HG03520 (cell line): Measurements from ENCODE around the gene FEZ2.
"Not testable (repeated sequence)": the region's sequence is repeated elsewhere in the genome, so short reads cannot be mapped to it uniquely, and the experiment has no call there.

Source experiments
- ATAC-seq: cut with Tn5 transposase; IDR thresholded peaks from one replicate; pipeline ENCODE4 v1.9.1; 2021; ENCODE audit warnings: mild to moderate bottlenecking, moderate library complexity; ENCODE audit not compliant: unreplicated experiment

Gene FEZ2, protein sequence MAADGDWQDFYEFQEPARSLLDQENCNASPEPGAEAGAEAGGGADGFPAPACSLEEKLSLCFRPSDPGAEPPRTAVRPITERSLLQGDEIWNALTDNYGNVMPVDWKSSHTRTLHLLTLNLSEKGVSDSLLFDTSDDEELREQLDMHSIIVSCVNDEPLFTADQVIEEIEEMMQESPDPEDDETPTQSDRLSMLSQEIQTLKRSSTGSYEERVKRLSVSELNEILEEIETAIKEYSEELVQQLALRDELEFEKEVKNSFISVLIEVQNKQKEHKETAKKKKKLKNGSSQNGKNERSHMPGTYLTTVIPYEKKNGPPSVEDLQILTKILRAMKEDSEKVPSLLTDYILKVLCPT

DNA sequence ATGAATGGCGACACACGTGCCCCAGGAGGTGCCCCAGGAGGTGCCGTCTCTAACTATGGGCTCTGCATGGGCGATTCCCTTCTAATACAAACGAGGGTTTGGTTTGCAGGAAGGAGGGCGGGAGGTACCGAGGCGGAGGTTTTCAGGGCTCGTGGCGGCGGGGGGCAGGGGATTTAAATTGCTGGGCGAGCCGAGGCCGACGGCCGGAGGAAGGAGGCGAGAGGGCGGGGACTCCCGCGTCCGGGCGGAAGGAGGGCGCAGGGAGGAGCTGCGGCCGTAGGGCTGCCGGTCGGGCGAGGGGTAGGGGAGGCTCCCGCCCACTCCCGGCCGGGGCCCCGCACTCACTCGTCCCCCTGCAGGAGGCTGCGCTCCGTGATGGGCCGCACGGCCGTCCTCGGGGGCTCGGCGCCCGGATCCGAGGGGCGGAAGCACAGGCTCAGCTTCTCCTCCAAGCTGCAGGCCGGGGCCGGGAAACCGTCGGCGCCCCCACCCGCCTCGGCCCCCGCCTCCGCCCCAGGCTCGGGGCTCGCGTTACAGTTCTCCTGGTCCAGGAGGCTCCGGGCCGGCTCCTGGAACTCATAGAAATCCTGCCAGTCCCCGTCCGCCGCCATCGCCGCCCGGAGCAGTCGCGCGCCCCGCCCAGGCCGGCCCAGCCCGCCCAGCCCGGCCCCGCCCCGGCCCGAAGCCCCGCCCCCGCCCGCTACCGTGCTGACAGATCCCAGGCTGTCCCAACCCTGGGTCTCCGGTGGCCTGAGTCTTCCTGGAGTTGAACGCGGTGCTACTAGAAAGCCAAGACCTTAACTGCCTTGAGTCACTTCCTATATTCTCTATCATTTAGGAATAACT, at the start of gene FEZ2:
Gene FEZ2, minus strand, starts transcription at position 637 of the 846 bp plus-strand sequence. Its CDS starts 26 bp downstream, at position 611.
- peak; percentile 98 for ATAC-seq

DNA sequence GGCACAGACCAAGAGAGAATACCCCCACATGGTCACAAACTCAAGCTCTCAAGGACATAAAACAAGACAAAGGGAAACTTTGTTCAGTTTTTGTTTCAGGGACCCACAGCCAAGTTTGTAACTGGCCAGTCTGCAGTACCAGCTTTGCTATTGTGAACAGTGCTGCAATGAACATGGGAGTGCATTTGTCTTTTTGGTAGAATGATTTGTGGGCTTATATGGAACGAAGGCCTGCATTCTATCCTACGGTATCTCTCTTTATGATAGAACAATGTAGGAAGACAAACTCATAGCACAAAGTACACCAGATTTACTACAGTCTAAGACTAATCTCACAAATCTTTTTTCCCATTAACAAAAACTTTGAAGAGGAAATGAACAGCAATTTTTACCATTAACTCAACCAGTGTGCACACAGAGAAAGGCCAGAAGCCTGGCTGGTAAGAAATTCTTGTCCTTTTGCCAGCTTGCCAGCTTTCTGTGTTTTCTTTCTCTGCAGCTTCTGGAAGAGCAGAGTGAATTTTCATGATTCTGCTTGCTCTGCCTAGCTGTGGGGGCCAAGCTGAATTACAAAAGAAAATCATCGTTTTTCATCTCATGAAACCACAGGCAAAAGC, 37.1 kb upstream of the FEZ2 start:
- ATAC-seq = no peak

DNA sequence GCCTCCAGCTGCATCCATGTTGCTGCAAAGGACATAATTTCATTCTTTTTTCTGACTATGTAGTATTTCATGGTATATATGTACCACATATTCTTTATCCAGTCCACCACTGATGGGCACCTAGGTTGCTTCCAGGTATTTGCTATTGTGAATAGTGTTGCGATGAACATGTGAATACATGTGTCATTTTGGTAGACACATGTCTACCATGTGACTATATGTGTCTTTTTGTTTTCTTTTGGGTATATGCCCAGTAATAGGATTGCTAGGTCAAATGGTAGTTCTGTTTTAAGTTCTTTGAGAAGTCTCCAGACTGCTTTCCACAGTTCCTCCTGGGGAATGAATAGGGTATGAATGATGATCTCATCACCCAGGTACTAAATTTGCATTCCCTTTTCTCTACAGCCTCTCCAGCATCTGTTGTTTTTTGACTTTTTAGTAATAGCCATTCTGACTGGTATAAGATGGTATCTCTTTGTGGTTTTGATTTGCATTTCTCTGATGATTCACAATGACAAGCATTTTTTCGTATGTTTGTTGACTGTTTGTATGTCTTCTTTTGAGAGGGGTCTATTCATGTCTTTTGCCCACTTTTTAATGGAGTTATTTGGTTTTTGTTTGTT, 35.6 kb upstream of the FEZ2 start:
- no peak for ATAC-seq

DNA sequence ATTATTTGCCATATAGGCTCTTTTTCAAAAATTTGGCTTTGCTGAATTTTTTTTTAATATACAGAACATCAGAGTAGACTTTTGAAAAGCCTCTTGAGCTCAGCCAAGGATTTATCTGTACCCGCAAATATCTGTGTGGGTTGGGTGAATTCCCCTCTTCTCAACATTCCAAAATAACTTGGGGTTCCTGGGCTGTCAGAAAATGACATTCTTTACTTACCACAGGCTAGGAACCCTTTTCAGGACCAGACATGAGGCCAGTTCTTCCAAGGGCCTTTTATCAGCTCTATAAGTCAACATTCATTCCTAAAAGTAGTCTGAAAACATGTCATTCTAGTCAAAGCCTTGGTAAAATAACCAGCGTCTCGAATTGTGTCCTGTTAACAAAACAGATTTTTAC, 28.8 kb upstream of the FEZ2 start:
- ATAC-seq = no peak

DNA sequence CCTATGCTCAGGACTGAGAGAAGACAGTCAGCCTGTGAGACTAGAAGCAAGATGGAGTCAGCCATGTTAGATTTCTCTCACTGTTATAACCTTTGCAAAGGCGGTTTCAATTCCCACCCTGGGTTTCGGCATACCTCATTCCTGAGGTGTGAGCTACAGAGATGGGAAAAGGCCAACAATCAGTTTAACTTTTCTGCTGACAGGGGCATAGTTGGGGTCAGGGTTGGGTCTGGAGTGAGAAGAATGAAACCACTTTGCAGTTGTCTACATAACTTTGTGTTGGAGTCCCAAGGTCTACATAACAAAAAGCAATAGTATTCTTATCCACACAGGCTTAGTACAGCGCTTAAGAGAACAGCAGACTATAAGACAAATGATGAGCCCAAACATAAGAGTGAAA, 28.1 kb upstream of the FEZ2 start:
- ATAC-seq = no peak

DNA sequence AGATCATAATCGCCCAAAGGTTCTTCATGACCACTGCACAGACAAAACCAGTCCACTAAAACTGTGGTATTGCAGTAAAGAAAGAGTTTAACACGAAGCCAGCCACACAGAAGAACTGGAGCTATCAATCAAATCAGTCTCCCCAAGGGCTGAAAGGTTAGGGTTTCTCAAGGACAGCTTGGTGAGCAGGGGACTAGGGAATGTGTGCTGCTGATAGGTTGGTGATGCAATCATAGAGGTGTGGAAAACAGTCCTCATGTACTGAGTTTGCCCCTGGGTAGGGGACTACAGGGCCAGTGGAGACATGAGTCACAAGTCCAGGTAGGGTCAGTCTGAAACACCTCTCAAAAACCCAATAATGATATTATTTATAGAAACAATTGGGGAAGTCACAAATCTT, 27.3 kb upstream of the FEZ2 start:
- ATAC-seq = no peak

DNA sequence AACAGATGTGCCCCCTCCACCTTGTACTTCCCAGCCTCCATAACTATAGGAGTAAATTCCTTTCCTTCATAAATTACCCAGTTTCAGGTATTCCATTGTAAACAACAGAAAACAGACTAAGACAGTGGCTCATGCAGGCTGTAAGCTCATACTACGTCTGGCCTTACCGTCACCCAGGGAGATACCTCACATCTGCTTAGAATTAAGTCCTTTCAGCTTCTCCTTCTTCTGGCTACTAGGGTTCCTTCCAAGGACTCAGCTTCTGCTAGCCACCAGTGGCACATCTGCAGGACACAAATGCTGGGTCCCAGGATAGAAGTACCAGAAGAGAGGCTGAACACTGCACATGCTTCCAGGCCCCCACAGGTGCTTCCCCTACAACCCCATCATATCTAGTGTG, 22.4 kb upstream of the FEZ2 start:
- no peak for ATAC-seq

DNA sequence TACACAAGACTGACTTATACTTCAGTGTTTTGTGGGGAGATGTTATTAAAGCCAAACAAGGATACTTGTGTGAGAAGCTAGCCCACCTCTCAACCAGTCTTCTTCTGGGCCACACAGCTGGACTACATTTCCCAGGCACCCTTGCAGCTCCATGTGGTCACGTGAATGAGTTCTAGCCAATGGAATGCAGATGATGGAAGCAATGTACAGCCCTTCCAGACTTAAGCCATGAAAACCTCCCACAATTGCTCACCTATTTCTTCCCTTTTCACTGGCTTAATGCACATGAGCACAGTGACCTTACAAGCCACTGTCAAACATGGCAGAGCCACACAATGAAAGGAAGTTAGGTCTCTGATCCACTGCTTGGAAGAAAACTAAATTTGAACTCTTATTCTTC, 20.4 kb upstream of the FEZ2 start:
- ATAC-seq = peak; percentile 99

DNA sequence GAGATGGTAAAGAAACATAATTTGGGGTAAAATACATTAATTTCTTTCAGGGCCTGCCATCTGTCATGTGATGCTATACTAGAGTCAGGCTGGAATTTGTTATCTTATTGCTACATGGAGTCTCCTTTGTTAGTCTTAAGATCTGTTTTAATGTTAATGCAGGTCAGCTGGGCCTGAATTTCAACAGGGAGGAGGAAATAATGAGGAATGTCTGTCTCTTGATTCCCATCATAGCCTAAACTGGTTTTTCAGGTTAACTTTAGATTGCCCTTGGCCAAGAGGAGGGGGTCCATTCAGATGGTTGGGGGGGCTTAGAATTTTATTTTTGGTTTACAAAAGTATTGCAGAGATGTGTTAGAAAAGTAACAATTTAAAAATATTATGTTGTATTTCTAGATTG, 19.0 kb upstream of the FEZ2 start:
- ATAC-seq = no peak

DNA sequence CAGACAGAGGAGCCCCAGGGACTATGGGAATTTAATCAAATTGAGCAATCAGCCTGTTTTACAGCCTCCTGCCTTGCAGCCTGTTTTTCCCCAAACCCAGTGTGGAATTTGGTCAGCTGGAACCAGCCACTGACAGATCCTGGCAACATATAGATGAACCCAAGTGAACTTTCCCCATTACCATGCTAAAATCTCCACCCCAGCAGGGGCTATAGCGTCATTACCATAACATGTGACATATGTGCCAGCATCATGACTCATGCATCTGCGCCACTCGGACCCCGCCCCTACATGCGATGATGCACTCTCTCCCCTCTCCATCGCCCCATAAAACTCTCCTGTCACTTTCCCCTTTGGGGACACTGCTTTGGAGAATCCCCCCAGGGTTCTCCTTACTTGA, 17.3 kb upstream of the FEZ2 start:
- no peak for ATAC-seq

DNA sequence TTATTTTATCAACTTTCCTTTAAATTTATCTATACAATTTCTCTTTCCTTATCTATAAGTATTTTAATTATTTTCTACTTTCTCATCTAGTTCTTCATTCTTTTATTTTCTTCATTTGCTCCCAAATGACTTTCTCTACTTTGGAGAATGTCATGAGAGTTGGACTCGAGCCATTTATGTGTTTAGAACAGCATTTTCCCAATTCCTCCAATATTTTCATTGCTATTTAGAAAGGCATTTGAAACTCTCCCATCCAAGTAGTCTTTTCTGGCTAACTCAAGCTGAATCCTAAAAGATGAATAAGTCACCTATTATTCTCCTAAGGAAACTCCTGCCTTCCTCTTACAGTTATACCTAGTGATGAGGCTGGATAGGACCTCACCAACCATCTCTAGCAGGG, 15.8 kb upstream of the FEZ2 start:
- no peak for ATAC-seq

DNA sequence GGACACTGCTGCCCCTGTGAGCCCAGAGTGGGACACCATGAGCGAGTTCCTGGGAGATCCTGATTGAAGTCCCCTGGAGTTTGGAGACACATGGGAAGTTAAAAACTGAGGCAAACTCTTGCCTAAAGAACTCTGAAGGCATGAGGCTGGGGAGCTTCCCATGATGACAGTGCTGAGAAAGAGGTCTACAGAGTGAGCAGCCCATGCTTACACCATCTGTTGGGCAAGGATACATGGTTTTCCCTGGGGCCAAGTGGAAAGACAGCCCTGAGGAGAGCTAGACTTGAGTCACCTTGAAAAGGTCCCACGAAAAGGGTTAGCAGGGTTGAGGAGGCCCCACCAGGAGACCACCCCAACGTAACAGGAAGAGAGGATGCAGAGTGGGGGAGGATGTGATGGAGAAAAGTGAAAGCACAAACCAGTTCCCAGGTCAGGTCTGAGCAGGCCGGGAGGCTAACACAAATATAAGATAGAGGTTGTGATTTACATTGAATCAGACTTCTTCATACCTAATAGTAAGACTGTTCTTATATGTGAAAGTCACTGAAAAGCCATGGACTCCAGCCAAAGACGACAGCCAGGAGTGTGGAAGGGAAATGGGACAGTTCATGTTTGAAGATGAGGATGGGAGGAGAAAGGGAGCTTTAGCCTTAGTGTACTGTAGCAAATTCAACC, 13.5 kb upstream of the FEZ2 start:
- no peak for ATAC-seq

DNA sequence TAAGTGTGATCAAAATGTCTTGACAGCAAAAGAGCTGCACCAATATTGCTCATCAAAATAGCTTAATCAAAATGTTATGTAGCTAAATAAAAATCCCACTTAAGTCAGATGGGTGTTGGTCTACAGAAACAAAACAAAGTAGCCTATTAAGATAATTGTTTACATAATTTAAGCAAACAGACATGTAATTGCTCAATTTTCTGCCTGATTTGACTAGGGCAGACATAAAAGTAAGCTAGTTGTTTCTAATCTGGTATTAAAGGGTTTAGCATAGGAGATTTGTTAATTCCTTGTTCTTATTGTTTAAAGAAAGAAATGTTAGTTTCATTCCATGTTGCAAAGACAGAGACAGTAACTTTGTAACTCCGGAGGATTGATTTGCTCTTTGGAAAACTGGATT, 11.5 kb upstream of the FEZ2 start:
- ATAC-seq = no peak

DNA sequence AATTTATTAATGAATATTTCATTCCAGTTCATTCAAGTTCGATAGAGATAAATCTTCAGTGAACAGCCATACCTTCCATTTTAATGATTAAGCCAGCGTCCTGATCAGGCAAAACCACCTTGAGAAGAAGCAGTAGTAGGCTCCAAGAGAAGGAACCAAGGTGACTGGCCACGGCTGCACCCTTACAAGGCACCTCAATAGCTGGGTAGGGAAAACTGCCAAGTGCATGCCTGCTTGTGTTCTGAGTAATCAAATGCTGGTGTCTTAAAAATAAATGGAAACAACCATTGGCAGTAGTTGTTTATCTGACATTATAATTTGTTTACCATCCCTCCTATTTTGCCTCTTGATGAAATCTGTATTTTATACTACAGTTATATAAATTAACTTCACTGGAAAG, 10.0 kb upstream of the FEZ2 start:
- no peak for ATAC-seq

DNA sequence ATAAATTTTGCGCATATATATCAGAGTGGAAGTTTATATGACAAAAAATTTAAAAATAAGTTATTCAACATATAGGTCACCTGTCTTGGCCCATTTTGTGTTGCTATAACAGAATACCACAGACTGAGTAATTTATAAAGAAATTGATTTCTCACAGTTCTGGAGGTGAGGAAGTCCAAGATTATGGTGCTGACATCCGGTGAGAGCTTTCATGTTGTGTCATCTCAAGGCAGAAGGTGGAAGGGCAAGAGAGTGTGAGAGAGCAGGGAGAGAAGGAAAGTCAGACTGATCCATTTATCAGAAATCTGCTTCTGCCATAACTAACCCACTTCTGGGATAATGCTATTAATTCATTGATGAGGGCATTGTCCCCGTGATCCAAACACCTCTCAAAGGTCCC, 9.0 kb upstream of the FEZ2 start:
- no peak for ATAC-seq

DNA sequence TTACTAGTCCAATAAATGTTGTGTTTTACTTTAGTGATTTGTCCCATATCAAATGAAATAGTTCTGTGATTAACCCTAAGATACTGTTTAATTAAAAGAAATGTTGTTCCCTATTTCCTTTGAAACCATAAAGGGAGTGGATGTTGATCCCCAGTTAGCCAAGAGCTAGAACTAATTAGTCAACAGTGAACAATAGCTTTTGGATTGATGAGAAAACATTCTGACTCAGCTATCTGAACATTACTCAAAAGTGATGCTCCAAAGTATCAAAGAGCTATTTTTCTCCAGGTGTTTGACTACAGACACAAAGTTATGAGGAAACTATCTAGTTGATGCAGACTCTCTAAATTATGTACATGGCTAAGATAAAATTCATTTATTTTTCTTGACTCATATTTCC, 7.3 kb upstream of the FEZ2 start:
- ATAC-seq = no peak

DNA sequence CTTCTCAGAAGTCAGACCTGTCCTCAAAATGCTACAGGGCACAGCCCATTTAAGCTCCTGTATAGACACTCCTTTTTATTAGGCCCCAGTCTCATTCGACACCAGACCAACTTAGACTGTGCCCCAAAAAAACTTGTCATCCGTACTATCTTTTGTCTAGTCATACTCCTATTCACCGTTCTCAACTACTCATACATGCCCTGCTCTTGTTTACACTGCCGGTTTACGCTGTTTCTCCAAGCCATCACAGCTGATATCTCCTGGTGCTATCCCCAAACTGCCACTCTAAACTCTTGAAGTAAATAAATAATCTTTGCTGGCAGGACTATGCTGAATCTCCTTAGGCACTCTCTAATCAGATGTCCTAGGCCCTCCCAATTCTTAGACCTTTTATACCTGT, 5.7 kb upstream of the FEZ2 start:
- ATAC-seq = not testable (repeated sequence)

DNA sequence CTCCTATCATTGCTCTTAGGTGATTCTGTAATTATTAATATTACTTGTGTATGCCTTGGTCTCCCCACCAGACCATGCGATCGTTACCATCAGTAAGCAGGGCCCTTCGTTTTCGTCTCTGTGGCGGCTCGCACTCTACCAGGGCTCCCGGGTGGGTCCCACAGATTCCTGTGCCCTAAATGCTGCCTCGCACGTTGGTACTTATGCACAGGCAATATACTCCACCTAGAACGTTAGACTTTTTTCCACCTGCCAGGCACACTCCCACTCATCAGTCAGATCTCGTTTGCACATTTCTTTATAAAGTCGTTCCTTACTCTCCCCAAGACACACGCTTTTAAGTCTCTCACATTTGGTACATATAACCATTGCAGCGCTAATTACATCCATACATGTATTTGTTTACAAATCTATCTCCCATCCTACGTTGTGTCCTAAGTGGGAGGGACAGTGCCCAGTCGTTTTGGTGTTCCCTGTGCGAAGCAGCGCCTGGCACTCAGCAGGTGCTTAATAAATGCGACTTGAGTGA, 901 bp downstream of the FEZ2 start:
- no peak for ATAC-seq

DNA sequence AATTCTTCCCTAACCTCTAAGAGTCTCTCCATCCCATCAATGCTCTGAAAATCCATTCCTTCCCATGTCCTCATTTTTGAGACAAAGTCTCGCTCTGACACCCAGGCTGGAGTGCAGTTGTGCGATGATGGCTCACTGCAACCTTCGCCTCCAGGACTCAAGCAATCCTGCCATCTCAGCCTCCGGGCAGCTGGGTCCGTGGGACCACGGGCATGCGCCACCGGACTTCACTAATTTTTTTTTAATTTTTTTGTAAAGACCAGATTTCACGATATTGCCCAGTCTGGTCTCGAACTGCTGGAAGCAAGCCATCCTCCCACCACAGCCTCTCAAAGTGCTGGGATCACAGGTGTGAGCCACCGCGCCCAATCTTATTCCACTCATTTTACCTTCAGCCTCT, 1.6 kb downstream of the FEZ2 start:
- no peak for ATAC-seq

DNA sequence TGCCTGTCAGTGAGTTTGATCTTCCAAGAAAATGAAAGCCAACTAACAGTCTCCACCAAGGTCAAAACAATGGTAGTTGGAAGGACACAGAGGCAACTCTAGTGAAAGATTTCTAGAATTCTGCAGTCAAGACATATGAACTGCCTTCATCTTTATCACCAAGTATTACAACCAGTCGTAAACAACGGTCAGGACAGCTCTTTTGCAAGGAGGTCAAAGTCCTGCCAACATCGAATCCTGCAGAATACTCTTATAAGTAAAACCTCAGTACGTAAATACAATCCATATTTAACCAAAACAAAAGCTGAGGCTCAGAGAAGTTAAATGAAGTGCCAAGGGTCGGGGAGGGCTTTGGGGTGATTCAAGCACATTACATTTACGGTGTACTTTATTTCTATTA, 3.1 kb downstream of the FEZ2 start:
- no peak for ATAC-seq

DNA sequence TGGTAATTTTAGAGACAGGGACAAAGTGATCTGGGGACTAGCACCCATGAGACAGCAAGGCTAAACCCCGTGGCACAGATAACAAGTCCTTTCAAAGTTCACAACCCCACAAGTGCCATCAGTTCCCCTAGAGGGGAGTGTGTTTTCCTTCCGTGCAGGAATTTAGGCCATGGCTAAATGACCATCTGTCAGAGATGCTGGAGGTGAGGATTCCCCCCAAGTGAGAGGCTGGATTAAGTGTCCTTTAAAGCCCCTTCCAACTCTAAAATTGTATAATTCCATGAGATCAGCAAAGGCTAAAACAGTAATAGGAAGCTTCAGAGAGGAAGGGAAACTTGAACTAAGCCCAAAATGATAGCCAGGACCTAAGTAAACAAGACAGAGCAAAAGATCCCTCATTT, 8.7 kb downstream of the FEZ2 start:
- ATAC-seq = no peak
